ENCODE results near the gene CTSW. TPM values are rescaled to one million over a fixed set of nuclear protein-coding genes. Genes with fewer than 3 reads are reported as not detected.

The CTSW gene
- total RNA-seq, 6 donors from 2014 or later: 2.1 to 20.7 (median 11.4) TPM

DNA sequence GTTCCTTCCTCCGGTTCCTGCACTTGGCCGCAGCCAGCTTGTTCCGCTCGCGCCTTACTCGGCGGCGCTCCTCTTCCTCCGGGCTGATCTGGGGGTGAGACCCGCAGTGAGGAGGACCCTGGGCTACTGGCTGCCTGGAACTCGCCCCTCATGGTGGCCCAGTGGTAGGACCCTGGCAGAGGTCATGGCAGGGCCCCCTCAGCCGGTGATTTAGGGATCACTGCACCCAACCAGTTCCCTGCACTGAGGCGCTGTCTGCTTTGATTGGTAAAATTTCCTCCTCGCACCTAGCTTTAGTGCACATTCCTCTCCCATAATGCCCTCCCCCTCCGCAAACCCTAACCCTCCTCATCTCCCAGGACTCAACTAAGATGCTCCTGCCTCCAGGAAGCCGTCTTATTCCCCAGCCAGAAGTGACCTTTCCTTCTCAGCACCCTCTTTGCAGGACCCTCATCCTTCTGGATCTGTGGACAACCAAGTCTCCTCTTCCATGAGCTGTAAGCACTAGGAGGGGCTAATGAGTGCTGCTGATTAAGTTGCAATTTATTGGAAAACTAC, 14.5 kb downstream of the CTSW start:
- Histone ChIP-seq H3K27ac (peak overlapping the region; percentile 94 to 98 (median 94)), H3K27me3 (no peaks in the 10 kb centered on the region), H3K9me3 (no peaks in the 10 kb centered on the region), H3K36me3 (no peaks in the 10 kb centered on the region), H3K4me1 (peaks cover 39 to 56% (median 48%) of the 10 kb centered on the region in 4 donors), H3K4me3 (peak overlapping the region in 3 of 4 donors; percentile 11 to 71 (median 34))
- DNase-seq (peak; percentile 74 to 83), ATAC-seq (ENCODE audit: low FRiP score in 2 of 2) (no peak)
- 48 to 60% methylated on average over 4 to 12 of the region's 16 CpGs for WGBS, 2 donors
- TF ChIP-seq POLR2A (IDR thresholded peaks at IDR 0.05) (peak in 1 of 4 donors; percentile 20), EP300 (IDR thresholded peaks at IDR 0.05) (no peak), POLR2AphosphoS5 (IDR thresholded peaks at IDR 0.05) (peak; percentile 60 to 66)
- TF ChIP-seq, protein P1, sequence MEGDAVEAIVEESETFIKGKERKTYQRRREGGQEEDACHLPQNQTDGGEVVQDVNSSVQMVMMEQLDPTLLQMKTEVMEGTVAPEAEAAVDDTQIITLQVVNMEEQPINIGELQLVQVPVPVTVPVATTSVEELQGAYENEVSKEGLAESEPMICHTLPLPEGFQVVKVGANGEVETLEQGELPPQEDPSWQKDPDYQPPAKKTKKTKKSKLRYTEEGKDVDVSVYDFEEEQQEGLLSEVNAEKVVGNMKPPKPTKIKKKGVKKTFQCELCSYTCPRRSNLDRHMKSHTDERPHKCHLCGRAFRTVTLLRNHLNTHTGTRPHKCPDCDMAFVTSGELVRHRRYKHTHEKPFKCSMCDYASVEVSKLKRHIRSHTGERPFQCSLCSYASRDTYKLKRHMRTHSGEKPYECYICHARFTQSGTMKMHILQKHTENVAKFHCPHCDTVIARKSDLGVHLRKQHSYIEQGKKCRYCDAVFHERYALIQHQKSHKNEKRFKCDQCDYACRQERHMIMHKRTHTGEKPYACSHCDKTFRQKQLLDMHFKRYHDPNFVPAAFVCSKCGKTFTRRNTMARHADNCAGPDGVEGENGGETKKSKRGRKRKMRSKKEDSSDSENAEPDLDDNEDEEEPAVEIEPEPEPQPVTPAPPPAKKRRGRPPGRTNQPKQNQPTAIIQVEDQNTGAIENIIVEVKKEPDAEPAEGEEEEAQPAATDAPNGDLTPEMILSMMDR (IDR thresholded peaks at IDR 0.05): peak in 1 of 6 experiments; percentile 6

DNA sequence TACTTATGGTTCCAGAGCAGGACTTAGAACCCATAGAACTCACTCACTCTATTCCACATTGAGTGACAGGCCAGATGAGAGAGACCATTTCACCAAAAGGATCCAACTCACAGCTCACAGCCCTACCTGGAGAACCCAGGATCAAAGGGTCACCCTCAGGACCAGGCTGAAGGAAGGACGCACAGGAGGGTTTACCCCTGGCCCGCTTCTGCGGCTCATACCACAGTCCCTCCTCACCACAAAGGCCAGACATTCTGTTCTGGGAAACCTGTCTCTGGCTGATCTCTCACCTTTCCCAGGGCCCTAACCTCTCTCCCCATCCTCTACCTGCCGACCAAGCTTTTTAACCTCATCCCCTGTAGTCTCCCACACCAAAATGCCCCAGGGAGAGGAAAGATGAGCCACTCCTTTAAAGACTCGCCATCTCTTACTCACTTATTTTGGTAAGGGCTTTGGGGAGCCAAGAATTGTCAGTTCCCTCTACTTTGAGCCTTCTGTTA, 15.9 kb downstream of the CTSW start:
- Histone ChIP-seq H3K27ac (peak overlapping the region in 1 of 4 donors; percentile 67), H3K9me3 (no peaks in the 10 kb centered on the region), H3K4me1 (peaks cover 40 to 58% (median 49%) of the 10 kb centered on the region in 4 donors), H3K36me3 (no peaks in the 10 kb centered on the region), H3K27me3 (peaks cover 0 to 3% (median 0%) of the 10 kb centered on the region in 4 donors), H3K4me3 (no peak overlapping the region)
- DNase-seq (no peak), ATAC-seq (ENCODE audit: low FRiP score in 2 of 2) (no peak)
- 96 to 97% methylated on average over 5 of the region's 5 CpGs for WGBS, 2 donors
- TF ChIP-seq POLR2A (IDR thresholded peaks at IDR 0.05) (no peak), POLR2AphosphoS5 (IDR thresholded peaks at IDR 0.05) (no peak), EP300 (IDR thresholded peaks at IDR 0.05) (no peak)
- TF ChIP-seq, protein P1 (IDR thresholded peaks at IDR 0.05): no peak

DNA sequence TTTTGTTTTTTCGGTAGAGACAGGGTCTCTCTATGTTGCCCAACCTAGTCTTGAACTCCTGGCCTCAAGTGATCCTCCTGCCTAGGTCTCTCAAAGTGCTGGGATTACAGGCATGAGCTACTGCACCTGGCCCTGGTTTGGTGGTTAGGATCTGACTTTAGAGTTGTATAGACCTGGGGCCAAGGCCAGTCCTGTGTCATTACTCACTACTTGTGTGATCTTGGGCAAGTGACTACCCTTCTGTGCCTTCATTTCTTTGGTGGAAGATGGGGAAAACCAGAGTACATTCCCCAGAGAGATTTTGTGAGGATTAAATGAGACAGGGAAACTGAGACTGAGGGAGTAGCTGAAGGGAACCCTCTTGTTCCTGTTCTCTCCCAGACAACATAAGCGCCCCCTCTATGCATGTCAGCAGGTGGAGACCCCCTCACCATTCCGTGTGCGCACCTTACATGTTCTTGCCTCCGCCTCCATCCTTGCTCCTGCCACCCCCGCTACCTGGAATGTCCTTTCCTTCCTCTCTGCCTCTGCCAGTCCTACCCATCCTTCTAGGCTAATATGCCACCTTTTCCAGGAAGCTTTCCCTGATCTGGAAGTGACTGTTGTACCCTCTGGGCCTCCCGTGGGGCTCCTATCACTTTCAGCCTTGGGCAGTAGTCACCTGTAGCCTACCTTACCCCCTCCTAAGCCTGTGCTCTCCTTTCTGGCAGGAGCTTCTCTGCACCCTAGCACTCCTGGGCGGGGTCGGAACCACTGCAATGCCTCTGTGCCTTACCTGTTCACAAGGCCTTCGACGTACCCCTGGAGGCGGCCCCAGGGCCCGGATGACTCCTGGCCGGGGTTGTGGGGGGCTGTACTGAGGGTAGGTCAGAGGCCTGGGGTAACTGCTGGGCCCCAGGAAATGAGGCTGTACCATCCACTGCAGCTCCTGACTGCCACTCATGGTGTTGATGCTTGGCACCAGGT, 16.7 kb downstream of the CTSW start:
- WGBS, 2 donors: 91% methylated on average over 9 to 14 of the region's 14 CpGs
- H3K27me3 ChIP-seq: peaks cover 0 to 3% (median 0%) of the 10 kb centered on the region in 4 donors
- H3K36me3 ChIP-seq: no peaks in the 10 kb centered on the region
- H3K4me1 ChIP-seq: peaks cover 43 to 55% (median 49%) of the 10 kb centered on the region in 4 donors
- no peak overlapping the region for H3K27ac ChIP-seq
- ATAC-seq (ENCODE audit: low FRiP score in 2 of 2): no peak
- H3K4me3 ChIP-seq: no peak overlapping the region
- no peaks in the 10 kb centered on the region for H3K9me3 ChIP-seq
- no peak for DNase-seq
- TF ChIP-seq POLR2AphosphoS5 (IDR thresholded peaks at IDR 0.05): no peak
- TF ChIP-seq EP300 (IDR thresholded peaks at IDR 0.05): no peak
- TF ChIP-seq, protein P1 (IDR thresholded peaks at IDR 0.05): no peak

DNA sequence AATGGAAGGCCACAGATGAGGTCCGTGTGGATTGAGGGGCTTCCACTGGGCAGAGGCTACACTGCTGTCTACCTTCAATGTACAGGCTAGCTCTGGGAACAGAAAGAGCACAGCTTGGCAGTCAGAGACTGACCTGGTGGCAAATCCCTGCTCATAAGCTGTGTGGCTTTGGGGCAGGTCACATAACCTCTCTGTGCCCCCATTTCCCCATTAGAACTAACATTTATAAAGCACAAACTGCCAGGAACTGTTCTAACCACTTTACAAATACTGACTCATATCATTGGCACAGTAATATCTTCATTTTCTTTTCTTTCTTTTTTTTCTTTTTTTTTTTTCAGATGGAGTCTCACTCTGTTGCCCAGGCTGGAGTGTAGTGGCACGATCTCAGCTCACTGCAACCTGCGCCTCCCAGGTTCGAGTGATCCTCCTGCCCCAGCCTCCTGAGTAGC, 17.4 kb downstream of the CTSW start:
- H3K9me3 ChIP-seq: no peaks in the 10 kb centered on the region
- H3K4me3 ChIP-seq: no peak overlapping the region
- H3K36me3 ChIP-seq: no peaks in the 10 kb centered on the region
- no peak for DNase-seq
- TF ChIP-seq EP300 (IDR thresholded peaks at IDR 0.05): no peak
- TF ChIP-seq, protein P1 (IDR thresholded peaks at IDR 0.05): no peak
- no peak for TF ChIP-seq POLR2AphosphoS5 (IDR thresholded peaks at IDR 0.05)
- TF ChIP-seq POLR2A (IDR thresholded peaks at IDR 0.05): no peak
- peaks cover 41 to 47% (median 42%) of the 10 kb centered on the region in 4 donors for H3K4me1 ChIP-seq
- ATAC-seq (ENCODE audit: low FRiP score in 2 of 2): no peak
- peaks cover 0 to 3% (median 0%) of the 10 kb centered on the region in 4 donors for H3K27me3 ChIP-seq
- H3K27ac ChIP-seq: no peak overlapping the region
- 93 to 95% methylated on average over 4 of the region's 4 CpGs for WGBS, 2 donors
